ENCODE data around the gene ZFYVE27.

ZFYVE27 gene

DNA sequence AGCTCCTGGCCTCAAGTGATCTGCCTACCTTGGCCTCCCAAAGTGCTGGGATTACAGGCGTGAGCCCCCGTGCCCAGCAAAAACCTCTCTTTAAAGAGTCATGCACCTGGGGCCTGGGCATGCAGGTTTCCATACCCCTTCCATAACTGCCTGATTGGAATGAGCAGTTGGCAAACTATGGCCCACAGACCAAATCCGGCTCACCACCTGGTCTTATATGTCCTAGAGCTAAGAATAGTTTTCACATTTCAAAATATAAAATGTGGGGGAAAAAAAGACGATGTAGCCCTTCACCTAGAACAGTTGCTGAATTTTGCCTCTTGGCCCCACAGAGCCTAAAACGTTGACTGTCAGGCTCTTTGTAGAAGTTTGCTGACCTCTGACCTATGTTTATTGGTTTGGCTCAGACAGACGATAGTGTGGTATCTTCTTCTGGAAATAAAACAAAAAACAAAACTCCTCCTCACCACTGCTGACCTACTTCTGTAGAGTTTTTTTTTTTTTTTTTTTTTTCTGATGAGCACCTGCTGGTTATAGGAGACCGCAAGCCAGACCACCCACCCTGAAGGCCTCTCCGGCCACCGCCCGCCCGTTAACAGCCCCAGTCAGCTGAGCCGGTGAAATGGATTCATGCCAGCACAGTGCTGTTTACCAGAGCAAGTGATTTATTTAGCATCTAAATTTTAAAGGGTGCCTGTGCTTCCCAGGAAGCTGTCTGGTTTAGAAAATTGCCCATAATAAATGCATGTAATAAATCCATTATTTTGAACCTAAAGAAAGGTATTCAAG, 68.4 kb downstream of the ZFYVE27 start:
- FAIRE-seq: no peak
- no peak for TF ChIP-seq POLR2AphosphoS5 (IDR thresholded peaks at IDR 0.05; ENCODE audit: low read depth, low read length)
- no peak for TF ChIP-seq SPI1 (IDR thresholded peaks at IDR 0.05; ENCODE audit: low read depth, low read length)
- TF ChIP-seq TAF1 (IDR thresholded peaks at IDR 0.05; ENCODE audit: low read depth, low read length): no peak
- TF ChIP-seq POLR2A (IDR thresholded peaks at IDR 0.05; ENCODE audit: low read depth, low read length): no peak
- TF ChIP-seq POU2F2 (IDR thresholded peaks at IDR 0.05; ENCODE audit: low read depth, low read length): no peak
- no peak for TF ChIP-seq PAX5 (IDR thresholded peaks at IDR 0.05; ENCODE audit: insufficient read depth, low read length, severe bottlenecking)
- DNase-seq (ENCODE audit: insufficient read length, low spot score): no peak

DNA sequence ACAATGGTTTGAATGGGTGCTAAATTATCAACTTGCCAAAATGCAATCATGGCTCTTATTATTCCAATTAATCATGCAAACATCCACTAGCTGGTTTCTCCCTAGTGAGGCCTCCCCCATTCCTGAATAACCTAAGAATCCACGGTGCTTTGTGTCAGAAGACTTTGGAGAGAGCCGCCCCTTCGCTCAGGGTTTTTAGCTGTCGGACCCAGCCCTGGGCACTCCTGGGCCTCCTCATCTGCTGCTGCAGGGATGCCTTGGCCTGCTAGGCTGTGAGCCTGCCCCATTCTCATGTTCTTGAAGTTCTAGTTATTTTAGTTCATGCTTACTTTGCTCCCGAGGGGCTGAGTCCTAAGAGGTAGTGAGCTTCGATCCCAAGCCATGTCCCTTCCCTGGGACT, 69.0 kb downstream of the ZFYVE27 start:
- no peak for TF ChIP-seq POLR2A (IDR thresholded peaks at IDR 0.05; ENCODE audit: low read depth, low read length)
- no peak for TF ChIP-seq PAX5 (IDR thresholded peaks at IDR 0.05; ENCODE audit: insufficient read depth, low read length, severe bottlenecking)
- TF ChIP-seq POLR2AphosphoS5 (IDR thresholded peaks at IDR 0.05; ENCODE audit: low read depth, low read length): no peak
- TF ChIP-seq SPI1 (IDR thresholded peaks at IDR 0.05; ENCODE audit: low read depth, low read length): no peak
- no peak for TF ChIP-seq TAF1 (IDR thresholded peaks at IDR 0.05; ENCODE audit: low read depth, low read length)
- no peak for TF ChIP-seq POU2F2 (IDR thresholded peaks at IDR 0.05; ENCODE audit: low read depth, low read length)
- no peak for DNase-seq (ENCODE audit: insufficient read length, low spot score)
- no peak for FAIRE-seq

DNA sequence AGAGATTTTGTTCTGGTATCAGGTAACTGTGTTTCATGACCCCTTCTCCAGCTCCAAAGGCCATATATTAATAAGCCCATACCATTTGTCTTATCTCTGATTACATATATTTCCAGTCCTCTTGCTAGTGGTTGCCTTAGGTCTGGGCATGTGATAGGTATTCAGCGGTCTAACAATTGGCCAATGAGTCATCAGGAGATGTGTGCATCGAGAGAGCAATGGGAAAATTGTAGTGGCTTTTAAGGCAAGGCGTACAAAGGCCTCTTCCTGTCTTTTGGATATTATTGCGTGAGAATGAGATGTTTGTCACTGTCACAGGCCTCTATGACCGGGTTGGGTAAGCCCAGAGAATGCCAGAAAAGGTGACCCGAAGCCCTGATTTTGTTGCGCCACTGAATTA, 73.5 kb downstream of the ZFYVE27 start:
- FAIRE-seq: no peak
- no peak for DNase-seq (ENCODE audit: insufficient read length, low spot score)
- TF ChIP-seq POLR2A (IDR thresholded peaks at IDR 0.05; ENCODE audit: low read depth, low read length): no peak
- TF ChIP-seq POU2F2 (IDR thresholded peaks at IDR 0.05; ENCODE audit: low read depth, low read length): no peak
- no peak for TF ChIP-seq POLR2AphosphoS5 (IDR thresholded peaks at IDR 0.05; ENCODE audit: low read depth, low read length)
- no peak for TF ChIP-seq PAX5 (IDR thresholded peaks at IDR 0.05; ENCODE audit: insufficient read depth, low read length, severe bottlenecking)
- no peak for TF ChIP-seq TAF1 (IDR thresholded peaks at IDR 0.05; ENCODE audit: low read depth, low read length)
- no peak for TF ChIP-seq SPI1 (IDR thresholded peaks at IDR 0.05; ENCODE audit: low read depth, low read length)

Measured in GM12891 (cell line).